AG09309 (cell line): ENCODE measurements around the gene GNAL.

Experiments
- DNase-seq: peaks from one replicate; pipeline ENCODE4 v3.0.0-alpha.2; 2010; ENCODE audit warnings: low read depth
- H3K4me3 ChIP-seq: 2 replicates; pipeline ENCODE4 v1.5.1; 2011; ENCODE audit warnings: mild to moderate bottlenecking, low read depth, low read length, moderate library complexity; ENCODE audit not compliant: control insufficient read depth
- TF ChIP-seq, protein P1 (sequence below): IDR thresholded peaks from 2 replicates; pipeline ENCODE4 v1.5.1; 2011; ENCODE audit warnings: mild to moderate bottlenecking, low read depth, low read length, inconsistent platforms; ENCODE audit not compliant: insufficient read depth, control insufficient read depth; ENCODE audit errors: missing control alignments

Gene GNAL

GRCh38 chr18:11899063-11899462, 210.0 kb downstream of the GNAL start:
- no peak overlapping the region for H3K4me3 ChIP-seq
- TF ChIP-seq, protein P1, sequence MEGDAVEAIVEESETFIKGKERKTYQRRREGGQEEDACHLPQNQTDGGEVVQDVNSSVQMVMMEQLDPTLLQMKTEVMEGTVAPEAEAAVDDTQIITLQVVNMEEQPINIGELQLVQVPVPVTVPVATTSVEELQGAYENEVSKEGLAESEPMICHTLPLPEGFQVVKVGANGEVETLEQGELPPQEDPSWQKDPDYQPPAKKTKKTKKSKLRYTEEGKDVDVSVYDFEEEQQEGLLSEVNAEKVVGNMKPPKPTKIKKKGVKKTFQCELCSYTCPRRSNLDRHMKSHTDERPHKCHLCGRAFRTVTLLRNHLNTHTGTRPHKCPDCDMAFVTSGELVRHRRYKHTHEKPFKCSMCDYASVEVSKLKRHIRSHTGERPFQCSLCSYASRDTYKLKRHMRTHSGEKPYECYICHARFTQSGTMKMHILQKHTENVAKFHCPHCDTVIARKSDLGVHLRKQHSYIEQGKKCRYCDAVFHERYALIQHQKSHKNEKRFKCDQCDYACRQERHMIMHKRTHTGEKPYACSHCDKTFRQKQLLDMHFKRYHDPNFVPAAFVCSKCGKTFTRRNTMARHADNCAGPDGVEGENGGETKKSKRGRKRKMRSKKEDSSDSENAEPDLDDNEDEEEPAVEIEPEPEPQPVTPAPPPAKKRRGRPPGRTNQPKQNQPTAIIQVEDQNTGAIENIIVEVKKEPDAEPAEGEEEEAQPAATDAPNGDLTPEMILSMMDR: no peak

DNA sequence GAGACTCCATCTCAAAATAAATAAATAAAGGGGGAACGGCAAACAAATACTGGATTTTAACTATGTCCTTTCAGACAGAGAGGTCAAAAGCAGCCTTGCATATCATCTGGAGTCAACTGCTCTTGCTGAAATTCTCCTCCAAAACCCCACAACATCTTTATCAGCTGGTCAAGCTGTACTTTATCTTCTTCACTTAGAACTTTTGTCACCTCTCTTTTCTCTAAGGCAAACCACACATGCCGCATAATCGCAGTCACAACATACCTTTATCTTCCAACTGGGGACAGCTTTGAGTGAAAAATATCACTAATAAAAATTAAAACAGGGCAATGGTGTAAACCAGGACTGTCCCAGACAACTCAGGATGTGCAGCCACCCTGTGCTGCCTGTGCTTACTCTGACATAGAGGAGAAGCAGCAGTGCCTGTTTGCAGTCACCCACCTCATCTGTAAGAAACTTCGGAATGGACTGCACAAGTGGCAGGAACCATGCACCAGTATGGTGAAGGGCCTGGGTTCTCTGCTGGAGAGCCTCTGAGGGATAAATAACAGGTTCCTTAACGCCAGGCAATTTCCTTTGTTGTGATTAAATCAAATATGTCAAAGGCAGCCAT, 212.9 kb downstream of the GNAL start:
- H3K4me3 ChIP-seq: no peak overlapping the region
- no peak for DNase-seq
- TF ChIP-seq, protein P1: no peak

More at GRCh38 chr18:11899063-11899462, 210.0 kb downstream of the GNAL start:
- DNase-seq: no peak

- no peak for DNase-seq
These were observed 213.6 kb downstream of the GNAL start for GRCh38 chr18:11902522-11903292.

DNA sequence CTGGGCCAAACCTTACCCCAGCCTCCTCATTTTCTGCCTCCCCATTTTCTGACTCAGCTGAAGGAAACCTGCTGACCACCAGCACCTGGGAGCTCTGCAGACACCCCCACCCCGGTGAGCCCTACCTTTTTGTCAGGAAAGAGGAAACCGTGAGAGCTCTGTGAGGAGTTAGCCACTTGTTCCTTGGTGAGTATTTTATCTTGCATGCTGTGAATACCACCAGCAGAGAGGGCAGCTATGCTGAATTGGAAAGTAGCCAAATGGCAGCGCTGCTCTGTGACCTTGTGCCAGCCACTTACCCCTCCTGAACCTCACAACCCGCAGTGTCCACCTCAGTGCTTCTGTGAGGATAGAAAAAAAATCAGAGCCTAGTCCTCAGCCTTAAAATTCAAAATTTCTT, 216.5 kb downstream of the GNAL start:
- DNase-seq: no peak
- TF ChIP-seq, protein P1: no peak
- H3K4me3 ChIP-seq: no peak overlapping the region

More at GRCh38 chr18:11902522-11903292, 213.6 kb downstream of the GNAL start:
- TF ChIP-seq, protein P1: no peak
- H3K4me3 ChIP-seq: no peak overlapping the region

DNA sequence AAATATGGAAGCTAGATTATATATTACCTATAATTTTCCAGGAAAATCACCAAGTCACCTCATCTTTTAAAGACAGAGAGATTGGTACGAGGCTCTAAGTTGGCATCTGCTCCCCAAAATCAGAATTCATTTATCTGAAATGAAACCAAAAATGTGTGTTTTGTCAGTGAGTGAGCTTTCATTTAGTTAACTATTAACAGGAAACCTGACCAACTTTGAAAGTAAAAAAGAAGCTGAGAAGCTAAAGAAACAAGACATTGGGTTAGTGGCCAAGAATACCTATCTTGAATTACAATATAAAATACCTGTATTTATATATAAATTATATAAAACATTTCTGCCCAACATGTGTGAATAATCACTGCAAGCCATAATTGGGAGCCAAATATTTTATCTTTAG, 217.1 kb downstream of the GNAL start:
- H3K4me3 ChIP-seq: no peak overlapping the region
- TF ChIP-seq, protein P1: no peak
- DNase-seq: no peak

- no peak for DNase-seq
- TF ChIP-seq, protein P1: no peak
- H3K4me3 ChIP-seq: peak overlapping the region; percentile 83
These were observed 218.1 kb downstream of the GNAL start for GRCh38 chr18:11906926-11907874.
